ENCODE data around the gene NCDN. TPM values are rescaled to one million over a fixed set of nuclear protein-coding genes. Genes with fewer than 3 reads are reported as not detected.
"Not testable (repeated sequence)": the region's sequence is repeated elsewhere in the genome, so short reads cannot be mapped to it uniquely, and the experiment has no call there.

Gene NCDN
- total RNA-seq, 1 donor from 2014 or later: 24.8 TPM

GRCh38 chr1:35577071-35577998, 19.7 kb downstream of the NCDN start:
- Histone ChIP-seq H3K27ac (peak overlapping the region; percentile 60), H3K27me3 (peaks cover 5% of the 10 kb centered on the region), H3K36me3 (no peaks in the 10 kb centered on the region), H3K9me3 (no peaks in the 10 kb centered on the region), H3K4me1 (peaks cover 8% of the 10 kb centered on the region), H3K4me3 (peak overlapping the region; percentile 52)
- peak; percentile 79 for DNase-seq
- peak; percentile 64 for ATAC-seq
- intact Hi-C loops (cut with DNase I): no loop called here
- no peak for TF ChIP-seq CTCF (IDR thresholded peaks at IDR 0.05)

- Histone ChIP-seq H3K27ac (no peak overlapping the region), H3K9me3 (no peaks in the 10 kb centered on the region), H3K4me3 (no peak overlapping the region), H3K27me3 (no peaks in the 10 kb centered on the region), H3K36me3 (no peaks in the 10 kb centered on the region), H3K4me1 (peaks cover under 1% of the 10 kb centered on the region)
- intact Hi-C loops (cut with DNase I): no loop called here
- no peak for TF ChIP-seq CTCF (IDR thresholded peaks at IDR 0.05)
- no peak for DNase-seq
- no peak for ATAC-seq
Measured at GRCh38 chr1:35580949-35581388, 23.4 kb downstream of the NCDN start.

- H3K27me3 ChIP-seq; DNase-seq; H3K9me3 ChIP-seq; H3K27ac ChIP-seq; H3K4me1 ChIP-seq; H3K4me3 ChIP-seq; ATAC-seq; H3K36me3 ChIP-seq; intact Hi-C loops (cut with DNase I): not testable (repeated sequence)
Measured at GRCh38 chr1:35581621-35582020, 24.0 kb downstream of the NCDN start.

GRCh38 chr1:35585281-35585680, 27.7 kb downstream of the NCDN start:
- DNase-seq (peak; percentile 3), ATAC-seq (no peak)
- no peaks in the 10 kb centered on the region for H3K27me3 ChIP-seq
- H3K27ac ChIP-seq: no peak overlapping the region
- intact Hi-C loops (cut with DNase I): no loop called here
- H3K9me3 ChIP-seq: no peaks in the 10 kb centered on the region
- TF ChIP-seq CTCF (IDR thresholded peaks at IDR 0.05): no peak
- H3K4me3 ChIP-seq: no peak overlapping the region
- H3K36me3 ChIP-seq: no peaks in the 10 kb centered on the region
- H3K4me1 ChIP-seq: no peaks in the 10 kb centered on the region

- H3K36me3 ChIP-seq; intact Hi-C loops (cut with DNase I); H3K4me3 ChIP-seq; ATAC-seq; H3K27ac ChIP-seq; H3K9me3 ChIP-seq; H3K4me1 ChIP-seq; H3K27me3 ChIP-seq: not testable (repeated sequence)
- DNase-seq: peak; percentile 5
Measured at GRCh38 chr1:35585805-35586204, 28.2 kb downstream of the NCDN start.

GRCh38 chr1:35586808-35587207, 29.2 kb downstream of the NCDN start:
- TF ChIP-seq CTCF (IDR thresholded peaks at IDR 0.05): no peak
- Histone ChIP-seq H3K9me3 (no peaks in the 10 kb centered on the region), H3K27me3 (no peaks in the 10 kb centered on the region), H3K27ac (no peak overlapping the region), H3K4me1 (no peaks in the 10 kb centered on the region), H3K4me3 (no peak overlapping the region), H3K36me3 (no peaks in the 10 kb centered on the region)
- DNase-seq: peak; percentile 15
- intact Hi-C loops (cut with DNase I): no loop called here
- no peak for ATAC-seq

Data from upper lobe of right lung (tissue), 1 donor.